Transverse colon (tissue), 4 donors: Measurements from ENCODE around the gene ERG.

Experiments
- CTCF ChIP-seq, 5 experiments: fragments of 200-600 bp in 3 of 5; fragments of 450-650 bp in 2 of 5; sonication (generic) in 3 of 5; IDR thresholded peaks; 1 replicate in 2 of 5; 2 replicates in 3 of 5; pipeline ENCODE4 v1.5.1; 2016 to 2017; ENCODE audit warnings: antibody characterized with exemption in 5 of 5, inconsistent platforms in 3 of 5, mild to moderate bottlenecking in 2 of 5, moderate library complexity in 1 of 5
- EP300 ChIP-seq: sonication (generic); formaldehyde crosslinking; IDR thresholded peaks from one replicate; pipeline ENCODE4 v1.6.1; 2017; ENCODE audit warnings: antibody characterized with exemption, low read depth
- POLR2A ChIP-seq: fragments of 450-650 bp; IDR thresholded peaks from one replicate; pipeline ENCODE4 v1.6.1; 2016; ENCODE audit warnings: antibody characterized with exemption, mild to moderate bottlenecking, moderate library complexity
- POLR2AphosphoS5 ChIP-seq, 3 donors: sonication (generic); formaldehyde crosslinking; IDR thresholded peaks; one replicate each; pipeline ENCODE4 v1.6.1; 2016; ENCODE audit warnings: antibody characterized with exemption in 3 of 3

- no peak for TF ChIP-seq CTCF (IDR thresholded peaks at IDR 0.05)
- no peak for TF ChIP-seq POLR2A
- no peak for TF ChIP-seq EP300
- TF ChIP-seq POLR2AphosphoS5 (IDR thresholded peaks at IDR 0.05): no peak
Measured at GRCh38 chr21:38477226-38477625, 21.1 kb downstream of the ERG start.
